Stimulated activated CD8-positive, alpha-beta memory T cell treated with anti-CD3 and anti-CD28 coated beads, Interleukin-15, amount 100 ng/mL, for 4 hours (primary cell): Measurements from ENCODE around the gene KRT3.
"Not testable (repeated sequence)": the region's sequence is repeated elsewhere in the genome, so short reads cannot be mapped to it uniquely, and the experiment has no call there.

Experiments used
- DNase-seq, 2 donors: peaks; one replicate each; pipeline ENCODE4 v3.0.0-alpha.2; 2020; ENCODE audit warnings: low read depth in 2 of 2

Gene KRT3

GRCh38 chr12:52798003-52798670, 2.2 kb upstream of the KRT3 start:
- DNase-seq, result no peak

DNA sequence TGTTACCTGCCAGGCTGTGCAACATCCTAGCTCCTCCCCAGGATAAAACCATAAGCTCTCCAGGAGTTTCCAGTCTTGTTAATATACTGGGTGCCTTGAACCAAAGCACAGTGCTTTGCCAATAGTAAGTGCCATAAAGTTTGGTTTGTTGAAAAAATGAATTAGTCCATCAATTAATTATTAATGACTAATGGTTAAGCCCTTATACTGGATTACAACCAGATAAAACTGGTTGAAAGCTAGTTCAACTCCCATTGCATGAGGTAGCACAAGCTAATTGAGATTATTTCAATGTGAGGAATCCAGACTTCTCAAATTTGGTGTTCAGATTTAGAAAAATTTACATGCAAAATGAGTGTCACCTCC, 1.6 kb upstream of the KRT3 start:
- DNase-seq, result no peak

GRCh38 chr12:52796839-52797528, 1.1 kb upstream of the KRT3 start:
- no peak for DNase-seq

- no peak for DNase-seq
Measured at GRCh38 chr12:52796429-52796794, 495 bp upstream of the KRT3 start.

DNA sequence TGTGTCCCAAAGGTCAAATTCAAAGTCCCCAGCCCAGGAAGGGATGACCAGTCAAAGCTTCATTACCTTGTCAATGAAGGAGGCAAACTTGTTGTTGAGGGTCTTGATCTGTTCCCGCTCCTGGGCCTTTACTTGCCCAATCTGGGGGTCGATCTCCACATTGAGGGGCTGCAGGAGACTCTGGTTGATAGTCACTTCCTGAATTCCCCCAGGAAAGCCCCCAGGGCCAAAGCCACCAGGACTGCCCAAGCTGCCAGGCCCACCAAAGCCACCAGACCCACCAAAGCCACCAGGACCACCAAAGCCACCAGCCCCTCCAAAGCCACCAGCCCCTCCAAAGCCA, 614 bp downstream of the KRT3 start:
- not testable (repeated sequence) for DNase-seq

DNA sequence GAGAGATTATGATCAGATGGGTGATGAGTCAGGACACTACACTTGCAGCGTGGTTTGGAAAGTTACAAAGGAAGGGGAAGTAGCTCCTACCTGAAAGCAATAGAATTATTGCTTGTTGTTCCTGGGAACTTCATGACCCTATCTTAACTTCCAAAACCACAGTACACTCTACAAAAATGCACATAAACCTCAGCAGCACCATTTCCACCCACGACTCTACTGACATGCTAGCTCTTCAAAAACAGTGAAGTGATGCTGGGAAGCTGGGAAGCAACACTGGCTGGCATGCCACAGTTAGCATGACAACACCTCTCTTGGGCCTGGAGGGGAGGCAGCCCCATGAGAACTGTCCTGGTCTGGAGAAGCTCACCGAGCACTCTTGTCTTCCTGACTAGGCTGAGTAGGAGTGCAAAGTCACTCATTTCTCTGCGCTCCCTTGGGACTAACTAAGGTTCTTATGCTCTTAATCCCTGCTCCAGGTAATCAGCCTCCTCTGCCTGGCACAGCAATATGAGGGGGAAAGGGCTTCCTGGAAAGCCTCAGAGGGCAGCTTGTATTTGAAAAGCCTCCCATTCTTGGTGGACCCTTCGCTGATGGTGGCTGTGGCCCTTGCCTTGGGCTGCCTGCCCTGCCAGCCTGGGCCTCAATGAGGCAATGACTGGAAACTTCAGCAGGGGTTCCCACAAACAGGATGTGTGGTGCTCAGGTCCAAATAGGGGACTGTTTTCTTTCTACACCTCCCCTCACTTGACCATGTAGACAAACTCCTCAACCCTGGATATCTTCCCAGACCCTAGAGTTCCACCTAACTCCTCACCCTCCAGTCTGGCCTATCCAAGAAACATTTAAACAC, 1.2 kb downstream of the KRT3 start:
- no peak for DNase-seq

DNA sequence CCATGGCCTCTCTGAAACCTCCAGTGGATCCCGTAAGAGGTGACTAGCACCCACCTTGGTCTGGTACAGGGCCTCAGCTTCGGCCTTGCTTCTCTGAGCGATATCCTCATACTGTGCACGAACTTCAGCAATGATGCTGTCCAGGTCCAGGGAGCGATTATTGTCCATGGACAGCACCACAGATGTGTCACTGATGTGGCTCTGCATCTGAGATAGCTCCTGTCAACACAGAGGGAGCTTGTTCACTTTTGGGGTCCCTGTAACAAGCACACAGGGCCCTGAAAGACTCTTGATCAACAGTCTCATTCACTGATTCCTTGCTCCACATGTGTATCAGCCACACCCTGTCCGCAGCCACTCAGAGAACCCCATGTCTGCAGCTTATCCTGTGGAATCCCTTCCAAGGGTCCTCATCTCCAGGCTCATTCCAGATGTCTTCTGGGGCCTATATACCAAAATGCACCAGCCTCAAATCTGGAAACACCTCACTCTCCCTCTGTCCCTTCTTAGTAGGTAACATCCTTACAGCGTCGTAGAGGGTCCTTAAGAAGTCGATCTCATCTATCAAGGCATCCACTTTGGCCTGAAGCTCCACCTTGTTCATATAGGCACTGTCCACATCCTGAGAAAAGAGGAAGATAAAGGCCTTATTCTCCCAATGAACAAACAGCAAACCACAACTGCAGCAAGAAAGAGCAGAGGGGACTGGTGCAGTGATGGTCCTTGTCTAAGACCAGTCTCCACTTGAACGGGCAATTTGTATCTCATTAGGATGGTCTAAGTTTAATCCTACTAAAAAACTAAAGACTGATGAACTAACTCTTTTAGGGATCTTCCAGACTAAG, 3.5 kb downstream of the KRT3 start:
- DNase-seq, result no peak

DNA sequence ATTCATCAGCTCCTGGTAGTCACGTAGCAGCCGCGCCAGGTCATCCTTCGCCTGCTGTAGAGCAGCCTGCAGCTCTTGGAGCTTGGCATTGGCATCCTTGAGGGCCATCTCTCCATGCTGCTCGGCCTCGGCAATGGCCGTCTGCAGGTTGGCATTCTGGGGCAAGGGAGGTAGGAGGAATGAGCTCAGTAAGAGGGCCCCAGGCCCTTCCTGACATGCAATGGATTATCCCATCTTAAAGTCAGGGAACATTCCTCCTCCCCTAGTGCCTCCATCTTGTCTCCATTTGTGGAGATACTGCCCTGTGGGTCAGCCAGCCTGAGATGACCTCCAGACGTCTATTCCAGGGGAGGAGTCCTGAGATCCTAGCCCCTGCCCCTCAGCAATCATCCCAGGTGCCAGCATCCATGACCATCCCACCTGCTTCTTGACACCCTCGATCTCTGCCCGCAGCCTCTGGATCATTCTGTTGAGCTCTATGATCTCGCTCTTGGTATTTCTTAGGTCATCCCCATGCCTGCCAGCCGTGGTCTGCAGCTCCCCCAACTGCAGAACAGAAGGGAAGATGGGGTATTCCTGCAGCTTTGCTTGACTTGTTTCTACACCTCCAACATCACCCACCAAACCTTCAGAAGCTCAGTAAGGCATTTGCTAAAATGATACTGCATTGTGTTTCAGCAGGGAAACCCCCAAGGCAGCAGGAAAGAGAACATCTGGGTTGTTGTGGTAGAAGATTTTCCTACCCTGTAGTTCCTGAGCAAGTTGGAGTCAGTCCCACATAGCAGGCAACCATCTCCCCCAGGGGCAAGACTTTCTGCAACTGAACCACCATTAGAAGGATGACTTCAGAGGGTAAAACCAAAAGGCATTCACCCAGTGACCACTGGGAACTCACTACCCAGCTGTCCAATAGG, 4.4 kb downstream of the KRT3 start:
- no peak for DNase-seq

GRCh38 chr12:52790427-52791270, 5.3 kb downstream of the KRT3 start:
- DNase-seq, result no peak

GRCh38 chr12:52789637-52790426, 6.1 kb downstream of the KRT3 start:
- no peak for DNase-seq

DNA sequence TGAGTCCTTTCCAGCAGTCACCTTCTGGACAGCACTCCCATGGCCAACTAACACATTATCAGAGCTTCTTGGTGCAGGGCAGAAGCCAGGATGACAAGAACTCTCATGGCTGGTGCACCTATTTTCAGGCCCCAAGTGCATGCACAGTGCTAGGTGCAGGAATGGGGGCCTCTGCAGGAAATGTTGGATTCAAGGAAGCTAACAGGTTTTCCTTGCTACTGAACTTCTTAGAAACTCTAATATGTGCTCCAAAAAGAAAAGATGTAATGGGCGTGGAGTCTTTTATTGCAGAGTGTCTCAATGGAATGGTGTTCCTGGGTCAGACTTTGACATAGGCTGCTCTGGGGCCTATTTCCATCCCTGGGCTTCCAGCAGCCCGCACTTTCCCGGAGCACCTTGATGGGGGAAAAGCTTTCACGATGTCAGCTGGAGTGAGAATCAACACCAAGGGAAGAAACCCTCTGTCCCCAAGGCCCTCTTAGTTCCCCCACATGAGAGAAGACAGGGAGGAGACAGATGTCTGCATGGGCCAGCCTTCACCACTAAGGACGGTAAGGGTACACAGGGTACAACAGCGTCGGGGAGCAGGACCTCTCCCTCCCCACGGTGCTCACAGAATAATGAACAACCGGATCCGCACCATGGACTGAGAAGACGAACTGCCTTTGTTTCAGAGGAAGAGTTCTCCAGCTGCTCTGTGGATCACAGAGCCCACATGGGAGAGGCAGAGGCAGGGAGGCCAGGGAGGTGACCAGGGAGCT, 6.9 kb downstream of the KRT3 start:
- DNase-seq, result no peak

- DNase-seq, result no peak
Measured at GRCh38 chr12:52788192-52788875, 7.6 kb downstream of the KRT3 start.

DNA sequence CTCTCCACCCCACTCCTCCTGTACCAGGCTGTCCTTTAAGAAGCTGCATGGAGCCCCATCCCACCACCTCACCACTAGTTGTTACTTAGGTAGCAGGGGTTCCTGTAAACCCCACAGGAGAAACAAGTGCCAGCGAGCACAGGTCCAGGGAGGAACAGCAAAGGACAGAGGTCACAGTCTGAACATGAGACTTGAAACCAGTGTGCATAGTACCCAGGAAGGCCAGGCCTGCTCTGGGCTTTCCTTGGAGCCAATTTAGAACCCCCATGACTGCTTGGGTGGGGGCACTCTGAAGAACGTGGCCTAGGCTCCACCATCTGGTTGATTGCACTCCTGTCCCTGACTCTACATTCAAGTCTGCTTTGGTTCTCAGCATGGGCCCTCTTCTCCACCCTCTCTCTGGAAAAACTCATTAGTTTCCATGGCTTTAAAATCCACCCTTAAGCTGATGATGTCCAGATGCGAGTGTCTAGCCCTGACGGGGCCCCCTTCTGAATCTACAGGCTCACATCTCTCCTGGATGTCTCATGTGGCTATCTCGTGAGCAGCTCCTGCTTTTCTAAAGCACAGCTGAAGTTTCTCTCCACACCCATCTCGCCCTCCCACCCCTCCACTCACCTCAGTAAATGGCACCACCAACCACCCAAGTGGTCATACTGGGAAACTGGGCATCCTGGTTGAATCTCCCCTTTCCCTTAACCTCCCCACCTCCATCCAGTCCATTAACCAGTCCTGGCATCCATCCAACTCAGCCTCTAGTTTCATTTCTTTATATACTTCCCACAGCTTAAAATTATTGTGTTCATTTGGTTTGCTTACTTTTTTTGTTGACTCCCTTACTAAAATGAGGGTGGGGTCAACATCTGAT, 8.4 kb downstream of the KRT3 start:
- no peak for DNase-seq

GRCh38 chr12:52784909-52785308, 11.0 kb downstream of the KRT3 start:
- no peak for DNase-seq

DNA sequence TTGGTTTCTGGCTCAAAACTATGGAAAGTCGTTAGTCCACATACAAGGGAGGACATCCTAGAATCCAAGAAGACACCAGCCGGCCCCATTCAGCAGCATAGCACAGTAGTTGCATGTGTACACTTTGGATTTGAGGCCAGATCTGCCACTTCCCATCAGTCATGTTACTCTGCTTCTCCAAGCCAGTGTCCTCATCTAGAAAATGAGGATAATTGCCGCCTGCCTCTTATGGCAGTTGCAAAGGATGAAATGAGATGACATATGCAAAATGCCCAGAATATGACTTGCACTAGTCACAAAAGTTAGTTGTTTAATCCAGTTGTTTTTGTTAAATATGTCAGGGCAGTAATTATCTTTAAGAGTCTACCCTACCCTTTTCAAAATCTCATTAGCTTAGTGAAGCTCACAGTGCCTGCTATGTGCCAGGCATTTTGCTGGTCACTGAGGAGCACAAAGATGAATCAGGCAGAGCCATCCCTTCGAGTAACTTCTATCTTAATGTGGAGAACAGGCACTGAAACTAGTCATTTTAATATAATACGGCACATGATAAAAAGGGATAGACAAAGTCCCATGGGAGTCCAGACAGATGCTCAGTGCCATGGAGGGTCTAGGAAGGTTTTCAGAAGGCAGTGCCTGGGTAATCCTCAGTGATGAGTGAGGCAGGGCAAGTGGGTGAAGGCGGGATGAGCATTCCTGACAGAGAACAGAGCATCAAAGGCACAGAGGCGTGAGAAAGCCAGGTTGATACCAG, 12.2 kb downstream of the KRT3 start:
- no peak for DNase-seq

- no peak for DNase-seq
Measured at GRCh38 chr12:52782502-52782901, 13.4 kb downstream of the KRT3 start.
